ENCODE data around the gene ELAPOR2.
"Not testable (repeated sequence)": the region's sequence is repeated elsewhere in the genome, so short reads cannot be mapped to it uniquely, and the experiment has no call there.

ELAPOR2 gene

GRCh38 chr7:87059525-87060287 lies at the start of gene ELAPOR2:
TSS of gene ELAPOR2 (minus strand) at chr7:87059654. CDS start at chr7:87059513, 141 bp downstream.
- peak; percentile 96 to 98 (median 97) for DNase-seq

GRCh38 chr7:87107949-87108776 lies 48.7 kb upstream of the ELAPOR2 start:
- no peak for DNase-seq

GRCh38 chr7:87106974-87107612 lies 47.6 kb upstream of the ELAPOR2 start:
- DNase-seq, result no peak

- no peak for DNase-seq
Measured at GRCh38 chr7:87105401-87105800, 45.9 kb upstream of the ELAPOR2 start.

GRCh38 chr7:87100326-87100725 lies 40.9 kb upstream of the ELAPOR2 start:
- peak in 1 of 3 experiments; percentile 3 for DNase-seq

- not testable (repeated sequence) for DNase-seq
Measured at GRCh38 chr7:87097375-87097774, 37.9 kb upstream of the ELAPOR2 start.

- no peak for DNase-seq
Measured at GRCh38 chr7:87094322-87094721, 34.9 kb upstream of the ELAPOR2 start.

- no peak for DNase-seq
Measured at GRCh38 chr7:87092568-87093091, 33.2 kb upstream of the ELAPOR2 start.

- peak in 1 of 3 experiments; percentile 49 for DNase-seq
Measured at GRCh38 chr7:87091487-87092066, 32.1 kb upstream of the ELAPOR2 start.

- DNase-seq, result no peak
Measured at GRCh38 chr7:87083865-87084519, 24.5 kb upstream of the ELAPOR2 start.

- DNase-seq, result no peak
Measured at GRCh38 chr7:87082675-87083074, 23.2 kb upstream of the ELAPOR2 start.

GRCh38 chr7:87075671-87076404 lies 16.4 kb upstream of the ELAPOR2 start:
- DNase-seq, result no peak

GRCh38 chr7:87067788-87068187 lies 8.3 kb upstream of the ELAPOR2 start:
- no peak for DNase-seq

GRCh38 chr7:87060288-87060537 lies 759 bp upstream of the ELAPOR2 start:
- DNase-seq, result no peak

GRCh38 chr7:87058744-87059524 lies 520 bp downstream of the ELAPOR2 start:
- DNase-seq, result peak; percentile 75 to 88 (median 86)

- DNase-seq, result no peak
Measured at GRCh38 chr7:87057210-87057609, 2.2 kb downstream of the ELAPOR2 start.

- DNase-seq, result no peak
Measured at GRCh38 chr7:87056346-87056745, 3.1 kb downstream of the ELAPOR2 start.

GRCh38 chr7:87048839-87049238 lies 10.6 kb downstream of the ELAPOR2 start:
- no peak for DNase-seq

GRCh38 chr7:87046456-87046855 lies 13.0 kb downstream of the ELAPOR2 start:
- no peak for DNase-seq

- not testable (repeated sequence) for DNase-seq
Measured at GRCh38 chr7:87044713-87045112, 14.7 kb downstream of the ELAPOR2 start.

- not testable (repeated sequence) for DNase-seq
Measured at GRCh38 chr7:87041586-87041985, 17.9 kb downstream of the ELAPOR2 start.

All from NCI-H1417 (cell line).